IPS DF 6.9 (cell line): ENCODE results near the gene CELF2.
A peak's percentile ranks its signal among the peaks of the same experiment; 100 is the strongest.

Experiments
- DNase-seq: peaks from one replicate; pipeline ENCODE4 v3.0.0-alpha.2; 2013; ENCODE audit warnings: low read depth, low spot score
- H3K27ac ChIP-seq: one replicate; pipeline ENCODE4 v1.5.1; 2013; ENCODE audit warnings: low read length, control low read depth
- H3K27me3 ChIP-seq: 2 replicates; pipeline ENCODE4 v1.6.1; 2013; ENCODE audit warnings: mild to moderate bottlenecking, low read length; ENCODE audit not compliant: control insufficient read depth, insufficient read depth
- H3K36me3 ChIP-seq: 2 replicates; pipeline ENCODE4 v1.6.1; 2013; ENCODE audit warnings: low read length; ENCODE audit not compliant: control insufficient read depth, insufficient read depth
- H3K4me1 ChIP-seq: 2 replicates; pipeline ENCODE4 v1.6.1; 2013; ENCODE audit warnings: low read length; ENCODE audit not compliant: control insufficient read depth, insufficient read depth
- H3K4me3 ChIP-seq: 2 replicates; pipeline ENCODE4 v1.5.1; 2013; ENCODE audit warnings: mild to moderate bottlenecking, low read length
- H3K9me3 ChIP-seq: 2 replicates; pipeline ENCODE4 v1.6.1; 2013; ENCODE audit warnings: low read length, inconsistent platforms; ENCODE audit not compliant: control insufficient read depth, insufficient read depth
- WGBS: extraction: QIAGEN DNeasy Blood & Tissue Kit; methylation state at CpG from one replicate; pipeline ENCODE4 v1.1.7; 2013; ENCODE audit warnings: mixed read lengths, missing lambda C conversion rate; ENCODE audit not compliant: insufficient read length, insufficient coverage; 5-methylcytosine and 5-hydroxymethylcytosine counted together

CELF2 gene

DNA sequence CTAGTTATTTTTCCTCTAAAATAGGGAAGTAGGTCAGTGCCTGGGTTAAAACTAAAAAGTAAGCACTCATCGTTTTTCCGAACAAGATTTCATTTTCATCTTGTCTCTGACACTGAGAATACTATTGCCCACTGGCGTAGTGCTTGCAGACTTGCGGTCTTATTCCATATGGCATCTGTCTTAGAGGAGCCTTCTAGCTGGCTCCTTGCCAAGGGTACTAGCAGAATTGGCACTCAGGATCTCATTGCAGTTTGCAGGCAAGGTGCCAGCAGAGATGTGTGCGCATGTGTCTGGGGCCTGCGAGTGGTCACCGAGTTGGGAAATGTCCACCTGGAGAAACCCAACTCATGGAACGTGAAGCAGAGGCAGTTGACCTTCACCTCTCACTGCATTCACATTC is 143.4 kb downstream of the CELF2 start:
- no CpG with 5 or more reads among the region's 8 CpGs for WGBS
- Histone ChIP-seq H3K4me1 (no peaks in the 10 kb centered on the region; the same call in 1 of the 2 replicates), H3K27ac (no peak overlapping the region), H3K9me3 (no peaks in the 10 kb centered on the region), H3K36me3 (no peaks in the 10 kb centered on the region), H3K27me3 (no peaks in the 10 kb centered on the region), H3K4me3 (no peak overlapping the region)
- DNase-seq, result no peak

DNA sequence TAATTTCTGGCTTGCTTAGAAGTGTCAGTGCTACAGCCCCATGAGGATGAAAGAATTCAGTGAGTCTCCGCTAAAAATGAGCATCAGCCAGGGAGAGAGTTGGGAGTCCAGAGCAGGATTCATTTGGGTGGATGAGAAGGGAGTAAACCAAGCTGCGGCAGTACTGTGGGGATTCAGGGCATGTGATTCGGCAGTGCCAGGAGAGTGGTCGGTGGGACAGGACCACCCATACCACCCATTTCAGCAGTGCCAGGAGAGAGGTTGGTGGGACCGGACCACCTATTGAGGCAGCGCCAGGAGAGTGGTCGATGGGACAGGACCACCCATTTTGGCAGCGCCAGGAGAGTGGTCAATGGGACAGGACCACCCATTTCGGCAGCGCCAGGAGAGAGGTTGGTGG is 144.2 kb downstream of the CELF2 start:
- no peaks in the 10 kb centered on the region for H3K9me3 ChIP-seq
- no peaks in the 10 kb centered on the region for H3K36me3 ChIP-seq
- H3K27me3 ChIP-seq, result no peaks in the 10 kb centered on the region
- no peak overlapping the region for H3K4me3 ChIP-seq
- WGBS, result no CpG with 5 or more reads among the region's 10 CpGs
- H3K4me1 ChIP-seq, result no peaks in the 10 kb centered on the region; the same call in 1 of the 2 replicates
- DNase-seq, result no peak
- H3K27ac ChIP-seq, result no peak overlapping the region

DNA sequence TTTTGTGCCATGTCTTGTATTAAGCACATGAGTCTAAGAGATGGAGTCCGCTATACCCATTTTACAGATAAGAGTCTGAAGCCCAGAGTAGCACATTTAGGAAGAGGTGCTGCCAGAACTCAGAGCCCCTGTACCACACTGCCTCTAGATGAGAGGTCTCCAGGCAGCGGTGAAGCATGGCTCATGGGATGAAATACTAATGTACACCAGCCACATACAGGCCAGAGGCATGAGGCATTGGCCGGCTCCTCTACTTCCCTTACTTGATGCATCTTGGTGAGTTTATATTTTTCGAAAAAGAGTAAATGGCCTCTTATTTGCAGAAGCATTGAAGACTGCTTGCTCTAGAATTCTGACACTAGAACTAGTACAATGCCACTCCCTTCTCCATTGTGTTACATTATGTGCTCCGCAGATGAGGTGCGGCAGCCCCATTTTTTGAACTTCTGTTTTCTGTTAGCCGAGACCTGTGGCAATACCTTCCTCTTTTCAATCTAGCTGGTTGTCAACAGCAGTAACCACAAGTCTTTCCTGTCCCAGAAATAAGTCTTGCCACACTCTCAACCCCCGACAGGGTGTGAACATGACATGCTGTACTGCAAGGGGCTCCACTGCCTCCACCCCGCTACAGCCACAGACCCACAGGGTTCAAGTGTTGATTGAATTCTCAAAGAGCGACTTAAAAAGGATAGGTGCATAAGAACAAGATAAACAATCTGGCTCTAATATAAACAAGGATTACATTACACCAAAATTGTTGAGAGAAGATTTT is 145.3 kb downstream of the CELF2 start:
- no peak for DNase-seq
- no CpG with 5 or more reads among the region's 10 CpGs for WGBS
- no peak overlapping the region for H3K27ac ChIP-seq
- H3K4me1 ChIP-seq, result no peaks in the 10 kb centered on the region; the same call in 1 of the 2 replicates
- H3K4me3 ChIP-seq, result no peak overlapping the region
- no peaks in the 10 kb centered on the region for H3K9me3 ChIP-seq
- no peaks in the 10 kb centered on the region for H3K36me3 ChIP-seq
- H3K27me3 ChIP-seq, result no peaks in the 10 kb centered on the region

DNA sequence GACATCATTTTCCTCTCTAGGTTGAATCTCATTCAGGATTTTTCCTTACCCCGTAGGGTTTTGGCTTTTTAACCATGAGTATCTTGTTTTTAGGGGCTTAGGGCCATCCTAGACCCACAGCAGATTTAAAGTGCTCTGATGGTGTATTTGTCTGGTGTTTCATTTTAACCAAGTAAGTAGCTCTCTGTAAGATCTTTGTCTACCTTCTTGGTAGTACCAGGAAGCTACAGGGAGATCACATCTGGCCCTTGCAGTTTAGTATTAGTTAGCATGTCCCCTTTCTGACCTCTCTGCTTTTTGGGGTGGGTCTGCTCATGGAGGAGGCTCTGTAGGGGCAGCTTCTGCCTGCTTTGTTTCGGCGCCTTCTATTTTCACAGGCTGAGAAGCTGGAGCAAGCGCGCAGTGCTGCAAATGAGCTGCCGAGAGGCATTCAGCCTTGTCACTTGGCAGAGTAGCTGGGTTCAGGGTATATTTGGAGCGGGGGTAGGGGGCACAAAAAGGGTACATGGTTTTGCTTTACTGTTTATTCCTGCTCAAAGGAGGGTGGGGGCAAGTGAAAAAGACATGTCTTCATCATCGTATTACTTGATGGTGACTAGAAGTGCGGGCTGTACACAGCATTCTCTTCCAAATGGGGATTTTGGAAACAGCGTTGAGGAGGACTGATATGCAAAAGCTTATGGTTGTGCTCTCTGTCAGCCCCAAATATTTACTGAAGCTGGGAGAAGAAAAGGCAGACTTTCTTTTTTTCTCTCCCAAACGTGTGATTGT is 146.3 kb downstream of the CELF2 start:
- H3K27me3 ChIP-seq, result no peaks in the 10 kb centered on the region
- H3K4me1 ChIP-seq, result no peaks in the 10 kb centered on the region; the same call in 1 of the 2 replicates
- H3K4me3 ChIP-seq, result no peak overlapping the region
- H3K36me3 ChIP-seq, result no peaks in the 10 kb centered on the region
- H3K27ac ChIP-seq, result no peak overlapping the region
- no peaks in the 10 kb centered on the region for H3K9me3 ChIP-seq
- WGBS, result no CpG with 5 or more reads among the region's 11 CpGs
- no peak for DNase-seq

DNA sequence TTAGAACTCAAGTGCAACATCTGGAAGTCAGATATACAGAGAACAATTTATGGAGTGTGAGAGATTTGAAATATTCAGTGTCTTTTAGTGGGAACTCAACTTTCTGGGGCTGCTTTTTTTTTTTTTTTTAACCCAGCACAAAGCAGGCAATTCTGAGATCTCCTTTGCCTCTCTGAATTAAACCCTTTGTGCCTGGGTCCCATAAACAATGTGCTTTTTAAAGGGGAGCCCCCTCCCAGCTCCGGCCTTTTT is 146.8 kb downstream of the CELF2 start:
- no peaks in the 10 kb centered on the region for H3K27me3 ChIP-seq
- peak overlapping the region; percentile 22; the same call in 1 of the 2 replicates for H3K4me3 ChIP-seq
- H3K27ac ChIP-seq, result no peak overlapping the region
- no peak for DNase-seq
- no peaks in the 10 kb centered on the region; the same call in 1 of the 2 replicates for H3K4me1 ChIP-seq
- no peaks in the 10 kb centered on the region for H3K9me3 ChIP-seq
- no peaks in the 10 kb centered on the region for H3K36me3 ChIP-seq
- no CpG with 5 or more reads among the region's 1 CpG for WGBS

DNA sequence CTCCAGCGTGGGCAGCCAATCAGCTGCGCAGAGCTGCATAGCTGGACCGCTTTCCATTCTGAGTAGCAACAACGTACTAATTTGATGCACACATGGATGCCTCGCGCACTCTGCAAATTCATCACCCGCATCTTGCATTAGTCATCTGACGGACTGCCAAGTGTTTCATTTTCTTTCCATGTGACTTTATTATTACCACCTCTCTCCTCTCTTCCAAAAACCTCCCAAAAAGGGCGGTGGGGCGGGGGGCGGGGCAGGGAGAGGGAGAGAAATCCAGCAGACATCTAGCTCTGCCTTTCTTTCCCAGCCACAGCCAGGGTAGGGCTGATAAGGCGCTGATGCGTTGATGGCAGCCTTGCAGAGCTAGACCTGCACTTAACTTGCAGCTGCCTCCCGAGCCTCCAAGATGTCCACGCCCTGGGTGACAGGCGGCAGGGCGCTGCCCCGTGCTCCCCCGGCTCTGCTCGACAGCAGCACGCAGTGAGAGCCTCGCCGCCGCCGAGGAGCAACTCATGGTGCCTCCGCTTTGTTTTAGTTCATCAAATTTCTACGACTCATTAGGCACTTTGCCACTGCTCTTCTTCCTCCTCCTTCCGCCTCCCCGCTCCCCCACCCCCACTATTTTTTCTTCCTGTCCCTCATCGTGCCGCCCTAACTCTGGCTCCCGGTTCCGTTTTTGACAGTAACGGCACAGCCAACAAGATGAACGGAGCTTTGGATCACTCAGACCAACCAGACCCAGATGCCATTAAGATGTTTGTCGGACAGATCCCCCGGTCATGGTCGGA is 147.3 kb downstream of the CELF2 start:
- H3K36me3 ChIP-seq, result no peaks in the 10 kb centered on the region
- H3K4me1 ChIP-seq, result no peaks in the 10 kb centered on the region; the same call in 1 of the 2 replicates
- H3K27me3 ChIP-seq, result no peaks in the 10 kb centered on the region
- DNase-seq, result no peak
- no CpG with 5 or more reads among the region's 38 CpGs for WGBS
- no peaks in the 10 kb centered on the region for H3K9me3 ChIP-seq
- H3K4me3 ChIP-seq, result peak overlapping the region; percentile 58; the same call in 1 of the 2 replicates
- H3K27ac ChIP-seq, result no peak overlapping the region

DNA sequence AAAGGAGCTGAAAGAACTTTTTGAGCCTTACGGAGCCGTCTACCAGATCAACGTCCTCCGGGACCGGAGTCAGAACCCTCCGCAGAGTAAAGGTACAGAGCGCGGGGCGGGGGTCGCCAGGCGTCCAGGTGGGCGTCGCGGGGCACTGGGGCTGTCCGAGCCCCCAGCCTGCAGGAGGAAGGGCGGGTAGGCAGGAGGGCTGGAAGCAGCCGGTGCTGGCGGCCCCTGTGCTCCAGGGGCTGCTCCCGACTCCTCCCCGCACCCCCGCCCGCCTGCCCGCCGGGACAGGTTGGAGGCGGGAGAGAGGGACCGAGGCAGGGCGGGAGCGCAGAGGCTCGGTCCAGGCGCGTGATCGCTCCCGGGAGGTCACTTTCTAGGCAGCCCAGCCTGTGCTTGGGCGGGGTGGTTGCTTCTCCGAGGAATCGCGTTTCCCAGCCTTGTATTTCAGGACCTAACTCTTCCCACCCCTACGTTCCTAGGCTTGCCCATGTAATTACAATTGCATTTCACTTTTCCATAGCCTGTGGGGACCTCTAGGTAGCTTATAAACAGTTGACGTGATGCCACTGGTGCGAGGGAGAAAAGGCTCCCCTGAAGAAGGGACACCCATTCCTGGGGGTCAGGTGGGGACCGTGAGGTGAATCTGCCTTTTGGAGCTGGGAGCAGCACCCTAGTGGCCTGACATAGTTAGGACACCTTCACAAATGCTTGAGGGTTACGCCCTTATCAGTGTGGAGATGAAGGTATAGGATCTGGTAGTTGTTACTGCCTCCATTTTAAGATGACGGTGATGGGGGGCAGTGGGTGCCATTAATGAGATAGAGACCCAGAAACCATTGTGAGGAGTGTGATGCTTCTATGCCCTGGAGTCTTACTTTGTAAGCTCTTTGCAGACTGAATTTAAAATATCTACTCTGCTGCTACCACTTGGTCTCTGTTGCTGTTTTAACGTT is 148.2 kb downstream of the CELF2 start:
- DNase-seq, result no peak
- Histone ChIP-seq H3K27me3 (no peaks in the 10 kb centered on the region), H3K4me1 (no peaks in the 10 kb centered on the region; the same call in 1 of the 2 replicates), H3K27ac (no peak overlapping the region), H3K36me3 (no peaks in the 10 kb centered on the region), H3K4me3 (peak overlapping the region; percentile 58; the same call in 1 of the 2 replicates), H3K9me3 (no peaks in the 10 kb centered on the region)
- WGBS, result no CpG with 5 or more reads among the region's 44 CpGs

DNA sequence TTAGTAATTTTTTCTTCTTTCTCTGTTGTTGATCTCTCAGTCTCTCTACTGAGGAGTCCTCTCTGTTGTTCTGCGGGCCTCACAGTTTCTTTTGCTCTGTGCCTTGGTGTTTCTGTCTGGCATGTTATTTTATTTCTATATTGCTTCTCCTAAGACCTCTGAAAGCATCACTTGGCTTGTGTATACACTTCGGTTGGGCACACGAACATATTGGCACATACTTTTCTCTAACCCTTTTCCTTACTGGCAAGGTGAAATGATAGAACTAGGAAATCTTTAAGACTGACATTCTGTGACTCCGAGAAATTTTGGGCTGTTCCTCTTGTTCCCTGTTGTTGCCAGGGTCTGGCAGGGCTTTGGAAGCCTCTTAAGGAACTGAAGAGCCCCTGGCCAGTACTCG is 148.9 kb downstream of the CELF2 start:
- Histone ChIP-seq H3K9me3 (no peaks in the 10 kb centered on the region), H3K27me3 (no peaks in the 10 kb centered on the region), H3K27ac (no peak overlapping the region), H3K4me1 (no peaks in the 10 kb centered on the region; the same call in 1 of the 2 replicates), H3K4me3 (no peak overlapping the region), H3K36me3 (no peaks in the 10 kb centered on the region)
- DNase-seq, result no peak
- no CpG with 5 or more reads among the region's 5 CpGs for WGBS

DNA sequence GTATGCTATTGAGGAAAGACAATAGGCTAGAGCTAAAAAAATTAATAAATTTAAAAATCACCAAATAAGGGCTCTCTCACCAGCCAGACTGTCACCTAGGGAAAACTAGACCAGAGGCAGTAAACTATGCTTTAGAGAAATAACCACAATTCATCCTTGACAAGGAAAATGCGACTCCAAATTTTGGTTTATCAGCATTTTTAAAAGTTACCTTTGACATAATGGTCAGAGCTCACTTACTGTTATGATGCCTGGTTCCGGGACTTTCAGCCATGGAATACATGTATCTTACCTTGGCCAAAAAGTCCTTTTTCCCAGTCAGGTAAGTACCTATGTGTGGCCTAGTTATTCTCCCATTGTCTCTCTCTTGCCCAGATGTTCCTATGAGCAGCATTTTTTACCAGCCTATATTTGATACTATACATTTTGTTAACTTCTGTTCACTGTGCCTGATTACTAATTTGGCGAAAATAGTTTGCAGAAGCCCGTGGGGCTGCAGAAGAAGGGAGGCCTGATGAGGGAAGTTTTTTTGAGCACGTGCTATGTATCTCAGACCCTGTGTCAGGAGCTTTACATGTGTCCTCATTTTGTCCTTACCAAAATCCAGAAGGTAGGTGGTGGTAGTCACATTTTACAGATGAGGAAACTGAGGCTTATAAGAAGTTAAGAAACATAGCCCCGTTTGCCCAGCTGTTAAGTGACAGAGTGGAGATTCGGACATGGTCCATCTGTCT is 149.7 kb downstream of the CELF2 start:
- Histone ChIP-seq H3K4me1 (no peaks in the 10 kb centered on the region; the same call in 1 of the 2 replicates), H3K4me3 (no peak overlapping the region), H3K36me3 (no peaks in the 10 kb centered on the region), H3K27ac (no peak overlapping the region), H3K27me3 (no peaks in the 10 kb centered on the region), H3K9me3 (no peaks in the 10 kb centered on the region)
- DNase-seq, result no peak
- no CpG with 5 or more reads among the region's 7 CpGs for WGBS
